Ishikawa (cell line): ENCODE data around the gene MARCO.

Source experiments
- CEBPB ChIP-seq: IDR thresholded peaks from 2 replicates; pipeline ENCODE4 v1.6.1; 2012
- CREB1 ChIP-seq: IDR thresholded peaks from 2 replicates; pipeline ENCODE4 v1.6.1; 2012; ENCODE audit warnings: low read depth
- EGR1 ChIP-seq: IDR thresholded peaks from 2 replicates; pipeline ENCODE4 v1.6.1; 2012
- EP300 ChIP-seq: IDR thresholded peaks from 2 replicates; pipeline ENCODE4 v1.6.1; 2012; ENCODE audit warnings: borderline replicate concordance
- FOXM1 ChIP-seq: IDR thresholded peaks from 2 replicates; pipeline ENCODE4 v1.6.1; 2012; ENCODE audit warnings: low read depth, borderline replicate concordance
- NFIC ChIP-seq: IDR thresholded peaks from 2 replicates; pipeline ENCODE4 v1.6.1; 2012
- RAD21 ChIP-seq: IDR thresholded peaks from 2 replicates; pipeline ENCODE4 v1.6.1; 2012; ENCODE audit warnings: low read depth
- TAF1 ChIP-seq: IDR thresholded peaks from 2 replicates; pipeline ENCODE4 v1.6.1; 2012; ENCODE audit warnings: low read depth, mild to moderate bottlenecking
- TCF12 ChIP-seq: IDR thresholded peaks from 2 replicates; pipeline ENCODE4 v1.6.1; 2012; ENCODE audit warnings: low read depth
- TEAD4 ChIP-seq: IDR thresholded peaks from 2 replicates; pipeline ENCODE4 v1.6.1; 2012
- YY1 ChIP-seq: IDR thresholded peaks from 2 replicates; pipeline ENCODE4 v1.6.1; 2012; ENCODE audit warnings: low read depth
- ZBTB7A ChIP-seq: IDR thresholded peaks from 2 replicates; pipeline ENCODE4 v1.6.1; 2012; ENCODE audit warnings: low read depth
- TF ChIP-seq, protein P1 (sequence below): IDR thresholded peaks from 2 replicates; pipeline ENCODE4 v1.6.1; 2012; ENCODE audit warnings: low read depth, mild to moderate bottlenecking
- TF ChIP-seq, protein P2 (sequence below): IDR thresholded peaks from 2 replicates; pipeline ENCODE4 v1.6.1; 2012
- TF ChIP-seq, protein P3 (sequence below): IDR thresholded peaks from 2 replicates; pipeline ENCODE4 v1.6.1; 2012

The MARCO gene

DNA sequence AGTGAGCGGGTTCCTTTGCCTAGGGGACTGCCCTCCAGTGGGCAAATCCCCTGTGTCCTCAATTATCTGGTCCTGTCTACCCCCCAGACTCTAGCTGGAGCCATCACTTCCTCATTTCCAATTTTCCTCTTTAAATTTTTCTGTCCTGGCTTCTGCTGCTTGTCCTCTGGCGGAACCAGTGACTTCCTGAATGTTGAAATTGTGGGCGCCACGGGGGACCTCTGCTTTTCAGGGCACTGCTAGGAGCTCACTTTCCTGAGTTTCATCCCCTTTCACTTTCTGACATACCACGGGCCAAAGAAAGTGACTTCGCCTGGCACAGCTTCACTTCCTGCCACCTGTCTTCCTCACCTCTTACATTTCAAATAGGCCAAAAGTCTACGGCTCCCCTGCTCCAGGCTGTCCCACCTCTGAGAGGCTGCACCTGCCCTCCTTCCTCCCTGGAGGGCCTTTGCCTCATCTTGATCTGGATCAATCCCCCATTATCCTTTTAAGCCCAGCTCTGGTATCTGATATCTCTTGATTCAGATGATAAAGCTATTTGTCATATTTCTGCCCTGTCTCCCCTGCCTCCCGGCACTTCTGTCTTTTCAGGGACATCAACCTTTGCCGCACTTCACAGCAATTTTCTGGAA, 1.4 kb upstream of the MARCO start:
- TF ChIP-seq ZBTB7A (no peak), CREB1 (no peak), TEAD4 (no peak), TAF1 (no peak)

DNA sequence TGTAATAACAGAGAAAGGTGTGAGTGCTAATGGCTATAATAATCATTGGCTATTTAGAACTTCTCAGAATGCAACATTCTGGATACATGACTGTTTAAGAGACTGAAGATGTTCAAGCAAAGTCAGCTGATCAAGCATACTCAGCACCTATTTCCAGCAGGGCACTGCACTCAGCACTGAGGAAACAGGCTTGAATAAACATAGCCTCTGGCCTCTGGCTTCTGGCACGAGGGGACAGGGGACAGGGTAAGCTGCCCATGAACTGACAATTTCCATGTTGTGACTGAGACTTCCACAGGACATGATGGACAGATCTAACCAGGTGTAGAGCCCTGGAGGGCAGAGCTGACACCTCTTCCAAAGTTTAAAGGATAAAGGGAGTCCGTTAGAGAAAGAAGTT, 1.3 kb downstream of the MARCO start:
- TF ChIP-seq FOXM1: no peak
- TF ChIP-seq, protein P1, sequence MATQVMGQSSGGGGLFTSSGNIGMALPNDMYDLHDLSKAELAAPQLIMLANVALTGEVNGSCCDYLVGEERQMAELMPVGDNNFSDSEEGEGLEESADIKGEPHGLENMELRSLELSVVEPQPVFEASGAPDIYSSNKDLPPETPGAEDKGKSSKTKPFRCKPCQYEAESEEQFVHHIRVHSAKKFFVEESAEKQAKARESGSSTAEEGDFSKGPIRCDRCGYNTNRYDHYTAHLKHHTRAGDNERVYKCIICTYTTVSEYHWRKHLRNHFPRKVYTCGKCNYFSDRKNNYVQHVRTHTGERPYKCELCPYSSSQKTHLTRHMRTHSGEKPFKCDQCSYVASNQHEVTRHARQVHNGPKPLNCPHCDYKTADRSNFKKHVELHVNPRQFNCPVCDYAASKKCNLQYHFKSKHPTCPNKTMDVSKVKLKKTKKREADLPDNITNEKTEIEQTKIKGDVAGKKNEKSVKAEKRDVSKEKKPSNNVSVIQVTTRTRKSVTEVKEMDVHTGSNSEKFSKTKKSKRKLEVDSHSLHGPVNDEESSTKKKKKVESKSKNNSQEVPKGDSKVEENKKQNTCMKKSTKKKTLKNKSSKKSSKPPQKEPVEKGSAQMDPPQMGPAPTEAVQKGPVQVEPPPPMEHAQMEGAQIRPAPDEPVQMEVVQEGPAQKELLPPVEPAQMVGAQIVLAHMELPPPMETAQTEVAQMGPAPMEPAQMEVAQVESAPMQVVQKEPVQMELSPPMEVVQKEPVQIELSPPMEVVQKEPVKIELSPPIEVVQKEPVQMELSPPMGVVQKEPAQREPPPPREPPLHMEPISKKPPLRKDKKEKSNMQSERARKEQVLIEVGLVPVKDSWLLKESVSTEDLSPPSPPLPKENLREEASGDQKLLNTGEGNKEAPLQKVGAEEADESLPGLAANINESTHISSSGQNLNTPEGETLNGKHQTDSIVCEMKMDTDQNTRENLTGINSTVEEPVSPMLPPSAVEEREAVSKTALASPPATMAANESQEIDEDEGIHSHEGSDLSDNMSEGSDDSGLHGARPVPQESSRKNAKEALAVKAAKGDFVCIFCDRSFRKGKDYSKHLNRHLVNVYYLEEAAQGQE: no peak
- no peak for TF ChIP-seq TCF12
- TF ChIP-seq TAF1: no peak
- no peak for TF ChIP-seq RAD21
- no peak for TF ChIP-seq CREB1
- TF ChIP-seq EGR1: no peak
- no peak for TF ChIP-seq CEBPB
- TF ChIP-seq, protein P2, sequence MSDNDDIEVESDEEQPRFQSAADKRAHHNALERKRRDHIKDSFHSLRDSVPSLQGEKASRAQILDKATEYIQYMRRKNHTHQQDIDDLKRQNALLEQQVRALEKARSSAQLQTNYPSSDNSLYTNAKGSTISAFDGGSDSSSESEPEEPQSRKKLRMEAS: no peak
- no peak for TF ChIP-seq EP300
- TF ChIP-seq, protein P3, sequence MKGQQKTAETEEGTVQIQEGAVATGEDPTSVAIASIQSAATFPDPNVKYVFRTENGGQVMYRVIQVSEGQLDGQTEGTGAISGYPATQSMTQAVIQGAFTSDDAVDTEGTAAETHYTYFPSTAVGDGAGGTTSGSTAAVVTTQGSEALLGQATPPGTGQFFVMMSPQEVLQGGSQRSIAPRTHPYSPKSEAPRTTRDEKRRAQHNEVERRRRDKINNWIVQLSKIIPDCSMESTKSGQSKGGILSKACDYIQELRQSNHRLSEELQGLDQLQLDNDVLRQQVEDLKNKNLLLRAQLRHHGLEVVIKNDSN: no peak
- no peak for TF ChIP-seq ZBTB7A
- TF ChIP-seq NFIC: no peak
- TF ChIP-seq TEAD4: no peak
- no peak for TF ChIP-seq YY1

DNA sequence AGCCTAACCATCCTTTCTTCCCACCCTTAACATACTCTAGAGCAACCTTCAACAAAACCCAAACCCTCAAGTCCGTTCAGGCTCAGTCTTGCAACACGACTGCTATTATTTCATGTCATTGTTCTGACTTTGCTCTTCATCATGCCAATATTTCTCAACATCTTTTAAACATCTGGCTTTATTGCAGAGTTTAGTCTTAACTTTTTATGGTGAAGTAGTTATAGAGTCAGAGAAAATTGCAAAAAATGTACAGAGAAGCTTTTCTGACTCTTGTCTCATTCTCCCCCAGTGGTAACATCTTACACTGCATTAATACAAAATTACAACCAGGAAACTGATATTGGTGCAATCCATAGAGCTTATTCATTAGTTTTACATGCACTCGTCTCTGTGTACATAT, 3.9 kb downstream of the MARCO start:
- no peak for TF ChIP-seq TAF1
- TF ChIP-seq, protein P3: no peak
- no peak for TF ChIP-seq CEBPB
- no peak for TF ChIP-seq NFIC
- TF ChIP-seq, protein P2: no peak
- TF ChIP-seq EGR1: no peak
- TF ChIP-seq CREB1: no peak
- no peak for TF ChIP-seq YY1
- TF ChIP-seq FOXM1: no peak
- TF ChIP-seq, protein P1: no peak
- no peak for TF ChIP-seq EP300
- no peak for TF ChIP-seq ZBTB7A
- TF ChIP-seq TCF12: no peak
- no peak for TF ChIP-seq TEAD4
- TF ChIP-seq RAD21: no peak

DNA sequence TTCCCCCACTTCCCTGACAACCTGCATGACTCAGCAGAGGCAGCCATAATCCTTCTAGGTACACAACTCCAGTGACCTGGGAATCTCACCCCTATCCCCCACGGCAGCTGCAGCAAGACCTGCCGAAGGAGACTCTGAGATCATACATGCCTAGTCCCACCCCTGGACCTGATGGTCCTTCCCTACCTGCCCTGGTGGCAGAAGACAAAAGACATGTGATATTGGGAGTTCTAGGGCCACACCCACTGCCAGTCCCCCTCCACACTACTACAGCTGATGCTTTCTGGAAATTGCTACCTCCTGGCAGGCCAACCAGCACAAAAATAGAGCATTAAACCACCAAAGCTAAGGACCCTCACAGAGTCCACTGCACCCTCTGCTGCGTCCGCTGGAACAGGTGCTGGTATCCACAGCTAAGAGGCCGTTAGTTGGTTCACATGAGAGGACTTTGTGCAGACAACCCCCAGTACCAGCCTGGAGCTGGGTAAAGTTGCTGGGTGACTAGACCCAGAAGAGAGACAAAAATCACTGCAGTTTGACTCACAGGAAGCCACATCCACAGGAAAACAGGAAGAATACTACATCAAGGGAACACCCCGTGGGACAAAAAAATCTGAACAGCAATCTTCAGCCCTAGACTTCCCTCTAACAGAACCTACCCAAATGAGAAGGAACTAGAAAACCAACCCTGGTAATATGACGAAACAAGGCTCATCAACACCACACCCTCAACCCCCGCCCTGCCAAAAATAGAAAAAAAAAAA, 12.5 kb downstream of the MARCO start:
- TF ChIP-seq FOXM1: no peak
- no peak for TF ChIP-seq YY1
- no peak for TF ChIP-seq CREB1
- TF ChIP-seq, protein P2: no peak
- TF ChIP-seq, protein P3: no peak
- no peak for TF ChIP-seq TCF12
- no peak for TF ChIP-seq TEAD4
- no peak for TF ChIP-seq TAF1
- TF ChIP-seq EP300: no peak
- TF ChIP-seq RAD21: no peak
- TF ChIP-seq EGR1: no peak
- no peak for TF ChIP-seq NFIC
- TF ChIP-seq, protein P1: no peak
- TF ChIP-seq ZBTB7A: no peak
- no peak for TF ChIP-seq CEBPB
